Testis (tissue), 2 donors: ENCODE results near the gene PEX16.

ENCODE experiments used
- CTCF ChIP-seq, 3 experiments: fragments of 450-650 bp in 2 of 3; fragments of 200-600 bp in 1 of 3; sonication (generic) in 1 of 3; IDR thresholded peaks; one replicate each; pipeline ENCODE4 v1.5.1; 2016 to 2019; ENCODE audit warnings: antibody characterized with exemption in 3 of 3, mild to moderate bottlenecking in 2 of 3, moderate library complexity in 1 of 3
- POLR2A ChIP-seq: fragments of 450-650 bp; IDR thresholded peaks from one replicate; pipeline ENCODE4 v1.6.1; 2017; ENCODE audit warnings: antibody characterized with exemption, mild to moderate bottlenecking, moderate library complexity

DNA sequence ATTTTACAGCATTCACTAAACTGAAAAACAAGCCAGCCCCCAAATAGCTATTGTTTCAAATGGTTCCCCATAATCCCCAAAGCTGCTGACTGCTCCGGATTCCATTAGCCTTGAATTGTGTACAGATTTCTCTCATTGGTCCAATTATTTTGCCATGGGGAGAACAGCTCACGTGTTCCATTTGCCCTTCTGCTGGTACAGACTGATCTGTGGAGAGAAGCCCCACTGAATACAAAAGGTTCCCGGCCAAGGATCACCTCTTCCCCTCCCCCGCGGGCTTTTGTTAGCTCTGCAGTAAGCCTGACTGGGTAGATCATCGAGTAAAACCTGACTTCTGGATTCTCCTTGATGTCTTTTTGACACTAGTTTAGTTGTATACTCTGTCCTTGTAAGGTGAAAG, 41.3 kb downstream of the PEX16 start:
- TF ChIP-seq CTCF (IDR thresholded peaks at IDR 0.05) = no peak
- no peak for TF ChIP-seq POLR2A
